Loucy (cell line): ENCODE measurements around the gene EXOSC10.

Source experiments
- EZH2phosphoT487 ChIP-seq: fragments of 200-600 bp; IDR thresholded peaks from 2 replicates; pipeline ENCODE4 v1.6.1; 2018; ENCODE audit warnings: antibody characterized with exemption, mild to moderate bottlenecking, moderate library complexity, borderline replicate concordance
- TF ChIP-seq, protein P1 (sequence below): fragments of 200-600 bp; sonication (generic); conservative IDR thresholded peaks from 2 replicates; pipeline ENCODE4 v1.5.1; 2014; ENCODE audit warnings: mild to moderate bottlenecking, antibody characterized with exemption, low read length

DNA sequence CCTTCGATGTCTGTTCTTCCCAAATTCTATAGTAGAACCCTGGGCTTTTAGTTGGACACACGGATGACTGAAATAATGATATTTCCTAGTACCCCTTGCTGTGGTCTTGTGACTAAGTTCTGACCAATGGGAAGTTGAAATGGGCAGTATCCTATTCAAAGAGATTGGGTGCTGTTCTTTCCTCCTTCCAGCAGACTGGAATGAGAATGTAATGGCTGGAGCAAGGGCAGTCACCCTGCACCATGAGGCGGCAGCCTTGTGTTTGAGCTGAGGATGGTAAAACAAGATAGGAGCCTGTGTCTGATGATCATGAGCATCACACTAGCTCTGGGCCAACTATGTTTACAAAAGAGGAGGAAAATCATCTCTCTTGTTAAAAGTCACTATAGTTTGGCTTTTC lies 34.7 kb downstream of the EXOSC10 start:
- TF ChIP-seq, protein P1, sequence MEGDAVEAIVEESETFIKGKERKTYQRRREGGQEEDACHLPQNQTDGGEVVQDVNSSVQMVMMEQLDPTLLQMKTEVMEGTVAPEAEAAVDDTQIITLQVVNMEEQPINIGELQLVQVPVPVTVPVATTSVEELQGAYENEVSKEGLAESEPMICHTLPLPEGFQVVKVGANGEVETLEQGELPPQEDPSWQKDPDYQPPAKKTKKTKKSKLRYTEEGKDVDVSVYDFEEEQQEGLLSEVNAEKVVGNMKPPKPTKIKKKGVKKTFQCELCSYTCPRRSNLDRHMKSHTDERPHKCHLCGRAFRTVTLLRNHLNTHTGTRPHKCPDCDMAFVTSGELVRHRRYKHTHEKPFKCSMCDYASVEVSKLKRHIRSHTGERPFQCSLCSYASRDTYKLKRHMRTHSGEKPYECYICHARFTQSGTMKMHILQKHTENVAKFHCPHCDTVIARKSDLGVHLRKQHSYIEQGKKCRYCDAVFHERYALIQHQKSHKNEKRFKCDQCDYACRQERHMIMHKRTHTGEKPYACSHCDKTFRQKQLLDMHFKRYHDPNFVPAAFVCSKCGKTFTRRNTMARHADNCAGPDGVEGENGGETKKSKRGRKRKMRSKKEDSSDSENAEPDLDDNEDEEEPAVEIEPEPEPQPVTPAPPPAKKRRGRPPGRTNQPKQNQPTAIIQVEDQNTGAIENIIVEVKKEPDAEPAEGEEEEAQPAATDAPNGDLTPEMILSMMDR, result no peak
- TF ChIP-seq EZH2phosphoT487, result no peak
